Measurements from ENCODE around the gene ZDHHC19. TPM values are rescaled to one million over a fixed set of nuclear protein-coding genes. Genes with fewer than 3 reads are reported as not detected.
"Not testable (repeated sequence)": the region's sequence is repeated elsewhere in the genome, so short reads cannot be mapped to it uniquely, and the experiment has no call there.

The ZDHHC19 gene
- total RNA-seq, 2 donors from 2014 or later, result 0.52 to 2.1 TPM

DNA sequence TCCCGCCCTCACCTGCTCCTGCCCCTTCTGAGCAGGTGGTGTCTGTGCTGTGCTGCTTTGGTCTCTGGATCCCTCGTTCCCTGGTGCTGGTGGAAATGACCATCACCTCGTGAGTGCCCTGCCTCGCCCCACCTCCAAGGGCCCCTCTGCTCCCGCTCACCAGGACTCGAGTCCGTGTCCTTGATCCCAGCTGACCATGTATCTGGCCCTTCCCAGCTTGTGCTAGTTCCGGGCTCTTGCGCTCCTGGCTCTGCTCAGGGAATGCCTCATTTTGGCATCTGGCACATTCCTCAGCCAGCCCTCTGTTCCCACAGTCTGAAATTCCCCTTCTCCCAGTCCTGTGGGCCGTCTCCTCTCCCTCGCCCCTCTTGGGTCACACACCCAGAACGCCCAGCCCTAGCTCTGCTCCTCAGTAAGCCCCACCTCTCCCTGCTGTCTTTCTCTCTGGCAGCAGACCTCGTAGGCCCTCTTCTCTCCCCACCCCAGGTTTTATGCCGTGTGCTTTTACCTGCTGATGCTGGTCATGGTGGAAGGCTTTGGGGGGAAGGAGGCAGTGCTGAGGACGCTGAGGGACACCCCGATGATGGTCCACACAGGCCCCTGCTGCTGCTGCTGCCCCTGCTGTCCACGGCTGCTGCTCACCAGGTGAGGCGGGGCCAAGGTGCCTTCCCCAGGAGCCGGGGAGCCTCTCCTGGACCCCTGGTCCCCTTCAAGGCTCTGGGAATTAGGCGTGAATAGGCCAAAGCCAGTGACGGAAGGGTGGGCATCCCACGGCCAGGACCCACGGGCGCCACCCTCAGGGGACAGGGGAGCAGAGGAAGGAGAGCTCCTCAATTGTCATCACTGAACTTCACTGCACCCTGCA lies 16.7 kb upstream of the ZDHHC19 start:
- peak; percentile 71 for DNase-seq (ENCODE audit: low spot score)
- intact Hi-C loops (cut with DNase I), result no loop called here

DNA sequence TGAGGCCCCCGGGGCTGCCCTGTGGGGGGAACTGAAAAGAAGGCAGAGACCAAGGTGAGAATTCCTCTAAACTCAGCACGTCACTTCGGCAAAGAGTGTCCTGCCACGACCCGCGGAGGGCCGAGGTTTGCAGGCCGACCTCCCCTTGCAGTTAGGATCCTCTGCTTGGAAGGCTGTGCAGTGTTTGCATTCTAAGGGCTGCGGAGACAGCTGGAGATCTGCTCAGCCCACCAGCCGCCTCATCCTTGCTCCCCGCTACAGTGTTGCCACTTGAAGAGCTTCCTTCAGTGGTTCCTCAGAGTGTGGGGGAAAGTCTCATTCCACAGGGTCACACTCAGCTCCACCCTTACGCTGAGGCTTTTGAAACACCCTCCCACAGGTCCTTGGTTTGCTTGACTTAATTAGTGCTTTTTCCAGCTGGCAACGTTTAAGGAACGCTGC lies 15.9 kb upstream of the ZDHHC19 start:
- intact Hi-C loops (cut with DNase I), result no loop called here

DNA sequence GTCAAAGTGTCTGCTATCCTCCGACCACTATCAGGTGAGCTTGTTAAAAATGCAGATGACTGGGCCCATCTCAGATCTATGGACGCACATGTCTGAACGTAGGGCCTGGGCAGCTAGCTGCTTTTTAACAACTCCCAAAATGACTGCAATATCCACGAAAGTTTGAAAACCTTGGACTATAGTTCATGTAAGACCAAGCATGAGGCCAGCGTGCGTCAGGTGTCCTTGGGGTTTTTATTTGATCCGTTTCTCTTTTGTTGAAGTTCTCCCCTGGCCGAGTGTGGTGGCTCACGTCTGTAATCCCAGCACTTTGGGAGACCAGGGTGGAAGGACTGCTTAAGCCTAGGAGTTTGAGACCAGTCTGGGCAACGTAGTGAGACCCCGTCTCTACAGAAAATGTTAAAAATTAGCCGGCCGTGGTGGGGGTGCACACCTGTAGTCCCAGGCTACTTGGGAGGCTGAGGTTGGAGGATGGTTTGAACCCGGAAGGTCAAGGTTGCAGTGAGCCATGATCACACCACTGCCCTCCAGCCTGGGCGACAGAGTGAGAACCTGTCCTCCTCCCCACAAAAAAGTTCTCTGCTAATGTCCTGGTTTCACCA lies 14.7 kb upstream of the ZDHHC19 start:
- DNase-seq (ENCODE audit: low spot score), result peak; percentile 36
- intact Hi-C loops (cut with DNase I), result no loop called here

More for the DNA sequence above, 15.9 kb upstream of the ZDHHC19 start:
- DNase-seq (ENCODE audit: low spot score), result peak; percentile 58

DNA sequence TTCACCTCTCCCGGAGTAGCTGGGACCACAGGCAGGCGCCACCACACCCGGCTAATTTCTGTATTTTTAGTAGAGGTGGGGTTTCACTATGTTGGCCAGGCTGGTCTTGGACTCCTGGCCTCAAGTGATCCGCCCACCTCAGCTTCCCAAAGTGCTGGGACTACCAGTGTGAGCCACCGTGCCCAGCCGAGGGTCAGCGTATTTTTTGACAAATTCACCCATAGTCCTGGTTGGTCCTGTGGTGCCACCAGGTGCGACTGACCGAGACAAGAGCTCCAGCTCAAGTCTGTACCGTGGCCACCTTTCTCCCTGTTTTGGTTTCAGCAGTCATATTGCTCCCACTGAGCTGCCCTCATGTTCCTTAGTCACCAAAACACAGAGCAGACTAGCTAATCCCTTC lies 13.9 kb upstream of the ZDHHC19 start:
- DNase-seq (ENCODE audit: low spot score), result peak; percentile 62
- intact Hi-C loops (cut with DNase I), result no loop called here

DNA sequence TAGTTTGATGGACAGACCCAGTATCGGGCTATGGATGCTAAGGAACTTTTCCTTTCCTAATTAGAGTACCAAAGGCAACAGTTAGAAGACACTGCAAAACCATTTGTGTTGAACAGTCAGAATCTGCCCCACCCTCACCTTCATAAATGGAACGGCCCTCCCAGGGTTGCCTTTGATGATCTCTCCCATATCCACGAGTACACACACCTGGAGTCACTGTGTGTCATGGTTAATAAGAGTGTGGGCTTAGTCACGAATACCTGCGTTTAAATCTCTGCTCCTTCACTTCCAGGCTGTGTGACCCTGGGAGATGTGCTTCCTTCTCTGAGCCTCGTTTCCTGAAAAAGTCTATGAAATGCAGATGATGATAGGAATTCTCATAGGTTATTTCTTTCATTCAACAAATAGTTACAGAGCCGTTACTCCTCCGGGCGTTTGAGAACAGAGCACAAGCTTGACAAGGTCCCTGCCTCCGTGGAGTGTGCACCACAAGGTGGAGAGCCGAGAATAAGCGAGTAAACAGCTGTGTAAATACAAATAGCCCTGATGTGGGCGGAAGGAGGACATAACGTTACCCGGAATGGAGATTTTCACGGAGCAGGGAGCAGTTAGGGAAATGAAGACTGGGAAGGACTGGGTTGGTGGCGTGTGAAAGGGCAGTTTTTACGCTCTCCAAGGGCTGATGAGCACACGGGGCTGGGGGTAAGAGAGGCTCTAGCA lies 11.8 kb upstream of the ZDHHC19 start:
- DNase-seq (ENCODE audit: low spot score), result peak; percentile 49
- intact Hi-C loops (cut with DNase I), result no loop called here

DNA sequence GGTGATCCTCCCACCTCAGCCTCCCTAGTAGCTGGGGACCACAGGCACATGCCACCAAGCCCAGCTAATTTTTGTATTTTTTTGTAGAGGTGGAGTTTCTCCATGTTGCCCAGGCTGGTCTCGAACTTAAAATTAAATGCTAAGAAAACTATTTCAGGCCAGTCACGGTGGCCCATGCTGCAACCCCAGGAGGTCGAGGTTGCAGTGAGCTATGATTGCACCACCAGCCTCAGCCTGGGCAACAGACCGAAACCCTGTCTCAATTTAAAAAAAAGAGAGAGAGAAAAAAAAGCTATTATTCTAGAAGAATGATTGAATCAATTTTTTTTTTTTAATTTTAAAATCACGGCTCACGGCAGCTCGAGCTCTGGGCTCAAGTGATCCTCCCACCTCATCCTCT lies 9.8 kb upstream of the ZDHHC19 start:
- intact Hi-C loops (cut with DNase I), result no loop called here
- DNase-seq (ENCODE audit: low spot score), result peak; percentile 40

DNA sequence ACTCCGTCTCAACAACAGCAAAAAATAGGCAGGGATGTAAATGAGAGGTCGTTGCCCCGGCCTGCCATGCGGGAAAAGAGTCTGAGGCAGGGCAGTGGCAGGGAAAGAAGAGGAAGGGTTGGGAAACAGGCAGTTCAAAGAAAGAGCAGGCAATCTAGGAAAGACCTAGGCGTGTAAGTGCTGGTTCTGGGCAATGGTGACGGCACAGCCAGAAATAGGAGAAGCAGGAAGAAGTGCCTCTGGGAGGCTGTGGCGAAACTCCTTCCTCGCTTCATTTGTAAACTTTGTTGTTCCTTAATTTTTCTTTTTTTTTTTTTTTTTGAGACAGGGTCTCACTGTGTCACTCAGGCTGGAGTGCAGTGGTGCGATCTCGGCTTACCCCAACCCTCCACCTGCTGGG lies 9.4 kb upstream of the ZDHHC19 start:
- intact Hi-C loops (cut with DNase I), result no loop called here

DNA sequence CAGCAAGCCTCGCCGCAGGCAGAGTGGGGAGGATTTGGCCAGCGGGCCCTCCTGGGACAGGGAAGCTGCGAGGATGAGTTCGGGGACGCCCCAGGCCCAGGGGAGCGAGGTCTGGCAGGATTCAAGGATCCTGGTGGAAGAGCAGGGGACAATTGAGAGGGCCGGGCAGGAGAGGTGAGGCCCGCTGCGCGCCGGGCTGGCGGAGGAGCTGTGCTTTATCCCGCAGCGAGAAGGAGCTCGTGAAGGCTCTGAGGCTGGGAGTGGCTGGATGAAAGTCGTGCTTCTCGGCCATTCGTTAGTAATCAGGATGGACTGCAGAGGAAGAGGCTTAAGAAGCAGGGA lies 8.7 kb upstream of the ZDHHC19 start:
- peak; percentile 84 for DNase-seq (ENCODE audit: low spot score)
- intact Hi-C loops (cut with DNase I), result no loop called here

More for the DNA sequence above, 9.4 kb upstream of the ZDHHC19 start:
- peak; percentile 80 for DNase-seq (ENCODE audit: low spot score)

DNA sequence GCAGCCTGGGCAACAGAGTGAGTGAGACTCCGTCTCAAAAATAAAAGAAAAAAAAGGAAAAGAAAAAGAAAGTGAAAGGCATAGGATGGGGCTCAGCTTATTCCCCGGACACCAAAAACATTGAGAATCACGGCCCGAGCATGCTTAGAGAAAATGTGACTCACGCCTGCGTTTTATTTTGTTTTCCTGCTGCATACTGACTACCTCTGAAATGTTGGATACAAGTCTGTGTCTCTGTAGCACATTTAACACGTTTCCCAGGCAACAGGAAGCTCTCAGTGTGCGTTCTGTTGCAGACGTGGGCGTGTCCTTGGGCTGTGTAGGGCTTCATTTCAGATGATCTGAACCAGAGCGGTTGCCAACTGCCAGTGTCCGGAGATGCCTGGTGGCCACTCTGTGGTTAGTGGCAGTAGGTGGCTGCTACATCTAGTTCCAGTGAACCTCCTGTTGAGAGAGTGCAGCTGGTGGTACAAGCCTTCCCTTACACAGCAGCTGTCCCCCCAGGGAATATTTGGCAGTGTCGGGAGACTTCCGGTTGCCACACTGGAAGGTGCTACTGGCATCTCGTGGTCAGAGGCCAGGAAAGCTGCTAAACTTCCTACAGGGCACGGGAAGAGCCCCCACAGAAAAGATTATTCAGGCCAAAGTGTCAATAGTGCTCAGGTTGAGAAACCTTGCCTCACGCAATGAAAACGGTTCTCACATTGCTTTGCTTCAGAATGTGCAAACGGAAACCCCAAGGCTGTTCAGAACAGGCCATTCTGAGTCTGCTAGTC lies 8.2 kb upstream of the ZDHHC19 start:
- intact Hi-C loops (cut with DNase I), result no loop called here
- peak; percentile 92 for DNase-seq (ENCODE audit: low spot score)

DNA sequence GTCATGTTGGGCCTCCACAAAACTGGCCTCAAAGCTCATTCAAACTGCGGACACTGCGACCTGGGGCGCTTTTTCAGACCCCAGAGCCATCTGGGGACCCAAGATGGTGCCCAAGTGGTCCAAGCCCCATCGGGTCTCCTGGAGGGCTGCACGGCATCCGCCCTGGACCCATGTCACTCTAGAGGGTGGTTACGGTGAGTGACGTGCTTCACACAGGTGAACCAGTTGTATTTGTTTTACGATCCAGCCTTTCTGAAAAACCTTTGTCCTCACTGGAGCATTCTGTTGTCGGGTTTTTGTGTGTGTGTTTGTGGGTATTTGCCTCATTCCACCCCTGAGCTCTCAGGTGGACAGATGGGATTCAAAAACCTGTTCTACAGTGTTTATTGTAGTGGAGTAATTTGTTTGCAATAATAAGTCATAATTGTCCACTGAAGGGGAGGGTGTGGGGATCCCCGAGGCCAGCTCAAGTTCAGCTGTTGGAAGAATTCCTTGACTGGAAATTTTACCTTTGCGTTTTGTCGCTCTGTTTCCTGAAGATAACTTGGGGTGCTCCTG lies 7.0 kb upstream of the ZDHHC19 start:
- intact Hi-C loops (cut with DNase I), result no loop called here
- DNase-seq (ENCODE audit: low spot score), result peak; percentile 15

DNA sequence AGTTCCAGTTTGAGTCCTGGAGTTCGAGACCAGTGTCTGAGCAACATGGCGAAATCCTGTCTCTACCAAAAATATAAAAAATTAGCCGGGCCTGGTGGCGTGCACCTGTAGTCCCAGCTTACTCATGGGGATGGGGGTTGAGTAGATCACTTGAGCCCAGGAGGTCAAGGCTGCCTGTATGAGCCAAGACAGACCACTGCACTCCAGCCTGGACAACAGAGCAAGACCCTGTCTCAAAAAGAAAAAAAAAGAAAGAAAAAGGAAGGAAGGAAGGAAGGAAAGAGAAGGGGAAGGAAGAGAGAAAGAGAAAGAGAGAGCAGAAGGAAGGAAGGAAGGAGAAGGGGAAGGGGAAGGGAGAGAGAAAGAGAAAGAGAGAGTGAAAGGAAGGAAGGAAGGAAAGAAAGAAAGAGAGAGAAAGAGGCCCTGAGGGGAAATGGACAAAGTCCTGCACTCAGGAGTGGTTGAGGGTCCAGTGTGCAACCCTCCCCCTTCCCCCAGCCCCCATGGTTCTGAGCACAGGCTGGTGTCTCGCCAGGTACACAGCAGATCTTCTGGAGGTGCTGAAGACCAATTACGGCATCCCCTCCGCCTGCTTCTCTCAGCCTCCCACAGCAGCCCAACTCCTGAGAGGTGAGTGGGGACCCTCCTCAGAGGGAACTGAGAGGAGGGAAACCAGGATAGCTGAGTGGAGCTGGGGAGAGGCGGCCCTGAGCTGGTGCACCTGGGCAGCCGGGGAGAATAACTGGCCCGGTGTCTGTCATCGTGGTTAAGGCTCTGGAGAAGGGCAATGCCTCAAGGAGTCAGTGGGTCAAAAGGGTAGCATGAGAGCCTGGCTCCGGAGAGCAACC lies 6.3 kb upstream of the ZDHHC19 start:
- DNase-seq (ENCODE audit: low spot score), result peak; percentile 60
- intact Hi-C loops (cut with DNase I), result no loop called here

DNA sequence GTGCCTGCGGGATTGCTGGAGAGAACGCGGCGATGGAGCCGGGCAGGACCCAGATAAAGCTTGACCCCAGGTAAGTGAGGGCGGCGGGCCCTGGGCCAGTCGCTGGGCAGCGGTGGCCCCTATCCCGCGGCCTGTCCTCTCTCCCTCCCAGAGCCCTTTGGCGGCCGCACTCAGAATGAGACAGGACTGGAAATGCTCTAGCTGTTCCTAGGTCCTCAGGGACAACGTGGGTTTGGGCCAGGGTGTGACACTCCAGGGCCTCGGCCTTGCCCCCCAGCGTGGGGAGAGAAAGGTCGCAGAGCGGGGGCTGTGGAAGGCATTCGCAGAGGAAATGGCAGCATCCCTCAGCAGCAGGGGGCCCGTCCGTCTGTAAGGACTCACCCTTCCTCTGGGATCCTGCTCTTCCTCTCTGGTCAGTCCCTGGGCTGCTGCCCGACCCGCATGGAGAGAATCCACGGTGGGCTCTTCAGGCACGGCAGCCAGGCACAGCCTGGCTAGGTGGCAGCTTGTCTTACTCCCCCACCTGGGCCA lies 5.5 kb upstream of the ZDHHC19 start:
- DNase-seq (ENCODE audit: low spot score), result peak; percentile 56
- intact Hi-C loops (cut with DNase I), result no loop called here

DNA sequence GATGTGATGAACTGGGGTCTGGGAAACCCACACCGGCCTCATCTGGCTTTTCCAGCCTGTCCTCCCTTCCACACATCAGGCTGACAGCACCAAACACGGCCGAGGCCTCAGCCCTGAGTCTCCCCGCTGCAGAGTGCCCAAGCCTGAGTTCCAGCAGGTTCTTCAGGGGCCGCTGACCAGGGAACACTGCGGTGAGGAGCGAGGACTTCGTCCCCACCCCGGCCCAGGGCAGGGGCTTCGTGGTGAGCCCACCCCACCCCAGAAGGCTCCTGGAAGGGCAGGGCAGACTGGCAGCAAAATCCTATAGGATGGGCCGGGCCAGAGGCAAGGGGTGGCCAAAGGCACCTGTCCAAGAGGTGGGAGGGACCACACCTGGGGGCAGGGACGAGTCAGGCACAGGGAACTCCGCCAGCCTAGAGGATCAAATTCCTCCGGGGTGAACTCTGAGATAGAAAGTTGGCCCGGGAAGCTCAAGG lies 4.9 kb upstream of the ZDHHC19 start, which contains the start of gene SLC51A:
Gene SLC51A, plus strand, starts transcription at position 446 of the 476 bp plus-strand sequence. CDS start 179 bp downstream, outside the sequence.
- peak; percentile 57 for DNase-seq (ENCODE audit: low spot score)
- intact Hi-C loops (cut with DNase I), result no loop called here

DNA sequence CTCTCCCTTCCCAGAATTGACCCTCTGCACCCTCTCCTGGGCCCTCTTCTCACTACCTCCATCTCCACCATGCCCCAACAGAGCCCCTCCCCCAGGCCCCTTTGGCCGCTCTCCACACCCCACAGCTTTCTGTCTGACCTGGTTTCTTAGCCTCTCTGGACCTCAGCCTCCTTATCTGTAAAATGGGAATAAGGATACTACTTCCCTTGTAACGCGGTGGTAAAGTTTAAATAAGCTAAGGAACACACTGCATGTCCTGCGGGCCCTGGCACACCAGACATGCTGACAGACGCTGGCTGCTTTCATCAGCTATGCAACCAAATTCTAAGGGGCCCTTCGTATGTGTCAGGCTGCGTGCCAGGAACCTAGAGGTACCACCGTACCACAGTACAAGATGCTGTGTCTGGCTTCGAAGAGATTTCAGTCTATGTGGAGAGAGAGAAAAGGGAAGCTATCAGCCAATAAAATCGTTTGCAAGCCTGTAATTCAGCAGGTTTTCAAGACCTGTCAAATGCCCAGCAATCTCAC lies 4.4 kb upstream of the ZDHHC19 start:
- DNase-seq (ENCODE audit: low spot score), result peak; percentile 65
- intact Hi-C loops (cut with DNase I), result no loop called here

DNA sequence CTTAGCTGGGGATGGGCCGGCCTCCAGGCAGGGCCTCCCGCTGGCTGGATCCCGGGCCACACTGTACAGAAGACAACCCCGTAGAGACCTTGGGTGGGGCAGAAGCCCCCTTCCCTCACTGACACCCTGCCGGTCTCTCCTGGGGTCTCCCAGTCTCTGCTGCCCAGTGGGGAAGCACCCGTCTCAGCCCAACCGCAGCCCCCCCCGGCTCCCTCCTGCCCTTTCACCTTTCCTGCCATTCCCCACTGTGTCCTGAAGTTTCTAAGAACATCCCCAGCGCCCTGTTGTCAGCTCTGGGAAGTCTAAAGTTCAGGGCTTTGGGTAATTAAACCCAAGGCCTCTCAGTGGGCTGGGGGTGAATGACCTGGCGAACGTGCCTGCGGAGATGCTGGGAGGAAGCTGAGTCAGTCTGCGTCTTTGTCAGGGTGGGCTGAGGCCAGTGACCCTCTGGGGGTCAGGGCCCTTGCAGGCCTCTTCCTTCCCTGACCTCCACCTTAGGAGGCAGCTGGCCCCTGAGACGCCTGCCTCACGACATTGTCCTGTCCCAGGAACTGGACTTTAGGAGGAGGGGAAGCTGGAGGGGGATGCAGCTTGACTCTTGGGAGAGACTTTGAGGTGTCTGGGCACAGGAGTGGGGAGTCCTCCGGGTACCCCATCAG lies 3.7 kb upstream of the ZDHHC19 start:
- DNase-seq (ENCODE audit: low spot score), result peak; percentile 63
- intact Hi-C loops (cut with DNase I), result no loop called here

DNA sequence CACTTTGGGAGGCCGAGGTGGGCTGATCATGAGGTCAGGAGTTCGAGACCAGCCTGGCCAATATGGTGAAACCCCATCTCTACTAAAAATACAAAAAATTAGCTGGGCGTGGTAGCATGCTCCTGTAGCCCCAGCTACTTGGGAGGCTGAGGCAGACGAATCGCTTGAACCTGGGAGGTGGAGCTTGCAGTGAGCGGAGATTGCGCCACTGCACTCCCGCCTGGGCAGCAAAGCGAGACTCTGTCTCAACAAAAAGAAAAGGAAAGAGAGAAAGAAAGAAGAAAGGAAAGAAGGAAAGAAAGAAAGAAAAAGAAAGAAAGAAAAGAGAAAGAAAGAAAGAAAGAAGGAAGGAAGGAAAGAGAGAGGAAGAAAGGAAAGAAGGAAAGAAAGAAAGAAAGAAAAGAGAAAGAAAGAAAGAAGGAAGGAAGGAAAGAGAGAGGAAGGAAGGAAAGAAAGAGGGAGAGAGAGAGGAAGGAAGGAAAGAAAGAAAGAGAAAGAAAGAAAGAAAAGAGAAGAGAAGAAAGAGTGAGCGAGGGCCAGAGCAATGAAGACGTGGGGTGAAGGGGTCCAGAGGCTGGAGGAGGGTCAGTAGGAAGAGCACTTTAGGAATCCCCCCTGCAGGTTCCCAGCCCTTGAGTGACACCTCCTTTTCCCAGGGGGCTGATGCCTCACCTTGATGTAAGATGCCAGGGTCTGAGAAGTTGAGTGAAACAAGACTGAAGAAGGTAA lies 1.1 kb downstream of the ZDHHC19 start:
- intact Hi-C loops (cut with DNase I); DNase-seq (ENCODE audit: low spot score): not testable (repeated sequence)

Measured in posterior vena cava (tissue), 2 donors.